ENCODE measurements around the gene FAF2.
"Not testable (repeated sequence)": the region's sequence is repeated elsewhere in the genome, so short reads cannot be mapped to it uniquely, and the experiment has no call there.

The FAF2 gene

GRCh38 chr5:176545737-176546509 is 97.7 kb downstream of the FAF2 start:
- in situ Hi-C loops (cut with MboI; ENCODE audit: low sequenced_read_pairs) = loop anchor here (10.0 kb wide), 1 partner anchor 131 kb away; the partner anchor contains the start of gene CLTB
- Histone ChIP-seq H3K4me1 (peaks cover 20% of the 10 kb centered on the region), H3K36me3 (replicated peaks) (no peaks in the 10 kb centered on the region), H3K27me3 (ENCODE audit: low read depth) (no peaks in the 10 kb centered on the region), H3K4me3 (no peak overlapping the region), H3K9me3 (no peaks in the 10 kb centered on the region)
- no peak for DNase-seq (ENCODE audit: low spot score in 2 of 2)

GRCh38 chr5:176547802-176548201 is 99.6 kb downstream of the FAF2 start:
- no peaks in the 10 kb centered on the region for H3K36me3 ChIP-seq (replicated peaks)
- no peak for DNase-seq (ENCODE audit: low spot score in 2 of 2)
- in situ Hi-C loops (cut with MboI; ENCODE audit: low sequenced_read_pairs) = loop anchor here (10.0 kb wide), 1 partner anchor 133 kb away; the partner anchor contains the start of gene CLTB
- no peaks in the 10 kb centered on the region for H3K27me3 ChIP-seq (ENCODE audit: low read depth)
- H3K9me3 ChIP-seq = no peaks in the 10 kb centered on the region
- H3K4me3 ChIP-seq = no peak overlapping the region
- peaks cover 7% of the 10 kb centered on the region for H3K4me1 ChIP-seq

- no peak for DNase-seq (ENCODE audit: low spot score in 2 of 2)
- H3K27me3 ChIP-seq (ENCODE audit: low read depth) = no peaks in the 10 kb centered on the region
- in situ Hi-C loops (cut with MboI; ENCODE audit: low sequenced_read_pairs) = loop anchor here (10.0 kb wide), 1 partner anchor 134 kb away; the partner anchor contains the start of gene CLTB
- peaks cover 2% of the 10 kb centered on the region for H3K4me1 ChIP-seq
- H3K36me3 ChIP-seq (replicated peaks) = no peaks in the 10 kb centered on the region
- H3K9me3 ChIP-seq = no peaks in the 10 kb centered on the region
- H3K4me3 ChIP-seq = no peak within 1 kb of the TSS
Observed at GRCh38 chr5:176548967-176549444, 100.8 kb downstream of the FAF2 start, which contains the start of gene CDHR2. Gene CDHR2 (plus strand): TSS chr5:176549342. CDS start chr5:176565353, 16,011 bp downstream.

GRCh38 chr5:176549871-176550270 is 101.7 kb downstream of the FAF2 start:
- in situ Hi-C loops (cut with MboI; ENCODE audit: low sequenced_read_pairs) = loop anchor here (10.0 kb wide), 1 partner anchor 135 kb away; the partner anchor contains the start of gene CLTB
- H3K4me3 ChIP-seq = no peak overlapping the region

GRCh38 chr5:176550275-176550831 is 102.2 kb downstream of the FAF2 start:
- no peak for DNase-seq (ENCODE audit: low spot score in 2 of 2)
- Histone ChIP-seq H3K27me3 (ENCODE audit: low read depth) (no peaks in the 10 kb centered on the region), H3K4me1 (no peaks in the 10 kb centered on the region), H3K9me3 (no peaks in the 10 kb centered on the region), H3K4me3 (no peak overlapping the region), H3K36me3 (replicated peaks) (no peaks in the 10 kb centered on the region)
- in situ Hi-C loops (cut with MboI; ENCODE audit: low sequenced_read_pairs) = no loop called here

More at GRCh38 chr5:176549871-176550270, 101.7 kb downstream of the FAF2 start:
- Histone ChIP-seq H3K27me3 (ENCODE audit: low read depth) (no peaks in the 10 kb centered on the region), H3K36me3 (replicated peaks) (no peaks in the 10 kb centered on the region), H3K9me3 (no peaks in the 10 kb centered on the region), H3K4me1 (no peaks in the 10 kb centered on the region)
- no peak for DNase-seq (ENCODE audit: low spot score in 2 of 2)

- H3K4me3 ChIP-seq; H3K4me1 ChIP-seq; in situ Hi-C loops (cut with MboI; ENCODE audit: low sequenced_read_pairs); DNase-seq (ENCODE audit: low spot score in 2 of 2); H3K36me3 ChIP-seq (replicated peaks); H3K9me3 ChIP-seq; H3K27me3 ChIP-seq (ENCODE audit: low read depth): not testable (repeated sequence)
Observed at GRCh38 chr5:176550937-176551336, 102.8 kb downstream of the FAF2 start.

GRCh38 chr5:176552332-176552869 is 104.2 kb downstream of the FAF2 start:
- no peaks in the 10 kb centered on the region for H3K27me3 ChIP-seq (ENCODE audit: low read depth)
- no peak overlapping the region for H3K4me3 ChIP-seq
- no peaks in the 10 kb centered on the region for H3K4me1 ChIP-seq
- in situ Hi-C loops (cut with MboI; ENCODE audit: low sequenced_read_pairs) = no loop called here
- H3K36me3 ChIP-seq (replicated peaks) = no peaks in the 10 kb centered on the region
- H3K9me3 ChIP-seq = no peaks in the 10 kb centered on the region
- DNase-seq (ENCODE audit: low spot score in 2 of 2) = no peak

- Histone ChIP-seq H3K36me3 (replicated peaks) (no peaks in the 10 kb centered on the region), H3K4me1 (no peaks in the 10 kb centered on the region), H3K9me3 (no peaks in the 10 kb centered on the region), H3K27me3 (ENCODE audit: low read depth) (no peaks in the 10 kb centered on the region), H3K4me3 (no peak overlapping the region)
- in situ Hi-C loops (cut with MboI; ENCODE audit: low sequenced_read_pairs) = no loop called here
- no peak for DNase-seq (ENCODE audit: low spot score in 2 of 2)
Observed at GRCh38 chr5:176553260-176554085, 105.3 kb downstream of the FAF2 start.

- Histone ChIP-seq H3K4me1 (no peaks in the 10 kb centered on the region), H3K9me3 (no peaks in the 10 kb centered on the region), H3K27me3 (ENCODE audit: low read depth) (no peaks in the 10 kb centered on the region), H3K4me3 (no peak overlapping the region), H3K36me3 (replicated peaks) (no peaks in the 10 kb centered on the region)
- no peak for DNase-seq (ENCODE audit: low spot score in 2 of 2)
- in situ Hi-C loops (cut with MboI; ENCODE audit: low sequenced_read_pairs) = no loop called here
Observed at GRCh38 chr5:176557846-176558245, 109.7 kb downstream of the FAF2 start.
